Measurements from ENCODE around the gene RPP14. TPM values are rescaled to one million over a fixed set of nuclear protein-coding genes. Genes with fewer than 3 reads are reported as not detected.
A peak's percentile ranks its signal among the peaks of the same experiment; 100 is the strongest.
"Not testable (repeated sequence)": the region's sequence is repeated elsewhere in the genome, so short reads cannot be mapped to it uniquely, and the experiment has no call there.

RPP14 gene
- 10.3 and 14.2 TPM in 2 replicates for total RNA-seq (2012; rRNA removed)

- Histone ChIP-seq H3K9me3 (replicated peaks; ENCODE audit: low read length) (no peaks in the 10 kb centered on the region), H3K4me2 (ENCODE audit: low read length) (peak within 1 kb of the TSS; percentile 98), H3K4me1 (ENCODE audit: control insufficient read depth, insufficient read depth, low read length) (peaks cover 15% of the 10 kb centered on the region), H3K36me3 (ENCODE audit: insufficient read depth, low read length) (peaks cover 23% of the 10 kb centered on the region), H3K27me3 (ENCODE audit: control insufficient read depth, insufficient read depth, low read length) (peaks cover 17% of the 10 kb centered on the region), H3K9ac (ENCODE audit: low read depth, low read length) (peak within 1 kb of the TSS; percentile 98), H3K4me3 (ENCODE audit: low read length) (peak within 1 kb of the TSS; percentile 95)
These were observed at the start of gene RPP14, which contains the start of gene HTD2 for GRCh38 chr3:58305882-58306711. Gene RPP14, plus strand, starts transcription at chr3:58306245. Its CDS starts 4,085 bp downstream, at chr3:58310330. Gene HTD2, plus strand, starts transcription at chr3:58306520. Its CDS starts 11,094 bp downstream, at chr3:58317614.

- no peak overlapping the region for H3K9ac ChIP-seq (ENCODE audit: low read depth, low read length)
- H3K9me3 ChIP-seq (replicated peaks; ENCODE audit: low read length), result no peaks in the 10 kb centered on the region
- no peaks in the 10 kb centered on the region for H3K36me3 ChIP-seq (ENCODE audit: insufficient read depth, low read length)
- H3K4me2 ChIP-seq (ENCODE audit: low read length), result no peak overlapping the region
- no peaks in the 10 kb centered on the region for H3K27me3 ChIP-seq (ENCODE audit: control insufficient read depth, insufficient read depth, low read length)
- H3K4me1 ChIP-seq (ENCODE audit: control insufficient read depth, insufficient read depth, low read length), result peaks cover 13% of the 10 kb centered on the region
- no peak overlapping the region for H3K4me3 ChIP-seq (ENCODE audit: low read length)
These were observed 49.5 kb upstream of the RPP14 start for GRCh38 chr3:58256511-58256910.

DNA sequence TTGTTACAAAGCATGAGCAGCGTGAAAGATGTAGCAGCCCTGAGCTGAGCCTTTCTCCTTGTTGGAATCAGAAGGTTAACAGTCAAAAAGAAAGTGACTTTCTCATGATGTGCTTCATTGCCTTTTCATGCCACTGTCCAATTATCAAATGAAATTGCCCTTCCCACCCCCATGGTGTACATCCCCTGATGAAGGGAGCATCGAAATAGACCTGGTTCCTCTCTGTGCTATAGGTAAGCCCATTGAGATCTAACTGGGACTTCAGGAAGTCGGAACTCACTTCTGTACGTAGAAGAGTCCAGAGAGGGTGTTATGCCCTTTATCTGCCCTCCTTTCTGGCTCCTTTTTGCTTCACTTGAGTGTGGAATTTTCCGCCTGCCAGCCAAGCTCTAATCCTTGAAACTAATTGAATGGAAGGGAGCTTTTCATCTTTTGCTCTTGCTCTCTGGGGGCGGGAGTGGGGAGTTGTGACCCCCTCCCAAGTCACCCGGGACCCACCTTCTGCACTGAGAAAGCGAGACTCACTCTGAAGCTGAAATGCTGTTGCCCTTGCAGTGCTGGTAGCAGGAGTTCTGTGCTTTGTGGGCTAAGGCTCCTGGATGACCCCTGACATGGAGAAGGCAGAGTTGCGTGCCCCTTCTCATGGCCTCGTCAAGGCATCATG is 47.5 kb upstream of the RPP14 start:
- no peak overlapping the region for H3K4me2 ChIP-seq (ENCODE audit: low read length)
- H3K4me3 ChIP-seq (ENCODE audit: low read length), result no peak overlapping the region
- H3K36me3 ChIP-seq (ENCODE audit: insufficient read depth, low read length), result no peaks in the 10 kb centered on the region
- no peaks in the 10 kb centered on the region for H3K9me3 ChIP-seq (replicated peaks; ENCODE audit: low read length)
- no peak overlapping the region for H3K9ac ChIP-seq (ENCODE audit: low read depth, low read length)
- H3K27me3 ChIP-seq (ENCODE audit: control insufficient read depth, insufficient read depth, low read length), result no peaks in the 10 kb centered on the region
- H3K4me1 ChIP-seq (ENCODE audit: control insufficient read depth, insufficient read depth, low read length), result peaks cover 13% of the 10 kb centered on the region

- no peaks in the 10 kb centered on the region for H3K9me3 ChIP-seq (replicated peaks; ENCODE audit: low read length)
- H3K27me3 ChIP-seq (ENCODE audit: control insufficient read depth, insufficient read depth, low read length), result no peaks in the 10 kb centered on the region
- H3K36me3 ChIP-seq (ENCODE audit: insufficient read depth, low read length), result no peaks in the 10 kb centered on the region
- H3K9ac ChIP-seq (ENCODE audit: low read depth, low read length), result no peak overlapping the region
- no peak overlapping the region for H3K4me2 ChIP-seq (ENCODE audit: low read length)
- H3K4me1 ChIP-seq (ENCODE audit: control insufficient read depth, insufficient read depth, low read length), result peaks cover 13% of the 10 kb centered on the region
- no peak overlapping the region for H3K4me3 ChIP-seq (ENCODE audit: low read length)
These were observed 45.7 kb upstream of the RPP14 start for GRCh38 chr3:58260261-58260731.

DNA sequence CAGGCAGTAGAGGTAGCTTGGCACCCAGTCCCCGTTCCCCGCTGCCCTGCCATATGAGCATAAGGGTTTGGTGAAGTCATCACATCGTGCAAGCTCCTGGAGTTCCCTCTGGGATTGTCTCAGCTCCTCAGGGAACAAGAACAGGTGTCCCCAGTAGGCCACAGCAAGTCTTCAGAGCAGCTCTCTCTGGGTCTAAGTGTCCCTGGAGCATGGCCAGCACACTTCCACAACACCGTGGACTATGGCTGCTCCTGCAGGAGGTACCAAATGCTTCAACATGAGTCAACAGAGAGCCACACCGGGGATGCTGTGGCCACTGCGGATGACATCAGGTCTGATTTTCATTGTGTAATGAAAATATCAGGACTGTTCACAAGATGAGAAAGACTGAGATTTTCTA is 45.3 kb upstream of the RPP14 start:
- Histone ChIP-seq H3K9me3 (replicated peaks; ENCODE audit: low read length) (no peaks in the 10 kb centered on the region), H3K4me2 (ENCODE audit: low read length) (no peak overlapping the region), H3K9ac (ENCODE audit: low read depth, low read length) (no peak overlapping the region), H3K4me3 (ENCODE audit: low read length) (no peak overlapping the region), H3K4me1 (ENCODE audit: control insufficient read depth, insufficient read depth, low read length) (peaks cover 13% of the 10 kb centered on the region), H3K27me3 (ENCODE audit: control insufficient read depth, insufficient read depth, low read length) (no peaks in the 10 kb centered on the region), H3K36me3 (ENCODE audit: insufficient read depth, low read length) (no peaks in the 10 kb centered on the region)

DNA sequence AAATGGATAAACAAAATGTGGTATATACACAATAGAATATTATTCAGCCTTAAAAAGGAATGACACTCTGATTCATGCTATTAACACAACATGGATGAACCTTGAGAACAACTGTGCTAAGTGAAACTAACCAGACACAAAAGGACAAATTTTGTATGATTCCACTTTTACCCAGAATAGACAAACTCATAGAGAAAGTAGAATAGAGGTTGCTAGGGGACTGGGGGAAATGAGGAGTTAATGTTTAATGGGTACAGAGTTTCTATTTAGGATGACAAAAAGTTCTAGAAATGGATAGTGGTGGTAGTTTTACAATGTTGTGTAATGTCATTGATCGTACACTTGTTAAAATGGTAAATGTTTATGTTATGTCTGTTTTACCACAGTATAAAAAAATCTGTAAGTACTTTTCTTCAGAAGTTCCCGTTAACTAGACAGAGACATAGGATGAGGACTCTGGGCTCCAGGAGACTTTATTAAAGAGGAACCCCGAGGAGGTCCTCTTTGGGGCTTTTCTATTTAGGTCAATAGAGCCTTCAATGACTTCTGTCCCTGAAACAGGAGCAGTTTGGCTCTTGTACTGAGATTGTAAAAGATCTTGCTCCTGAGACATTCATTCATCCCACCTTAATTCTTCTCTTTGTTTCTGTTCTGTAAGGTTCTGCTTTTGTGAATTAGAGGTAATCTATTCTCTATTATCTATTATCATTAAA is 43.9 kb upstream of the RPP14 start:
- Histone ChIP-seq H3K9ac (ENCODE audit: low read depth, low read length) (no peak overlapping the region), H3K4me1 (ENCODE audit: control insufficient read depth, insufficient read depth, low read length) (peaks cover 13% of the 10 kb centered on the region), H3K4me2 (ENCODE audit: low read length) (no peak overlapping the region), H3K4me3 (ENCODE audit: low read length) (no peak overlapping the region), H3K9me3 (replicated peaks; ENCODE audit: low read length) (no peaks in the 10 kb centered on the region), H3K36me3 (ENCODE audit: insufficient read depth, low read length) (no peaks in the 10 kb centered on the region), H3K27me3 (ENCODE audit: control insufficient read depth, insufficient read depth, low read length) (no peaks in the 10 kb centered on the region)

DNA sequence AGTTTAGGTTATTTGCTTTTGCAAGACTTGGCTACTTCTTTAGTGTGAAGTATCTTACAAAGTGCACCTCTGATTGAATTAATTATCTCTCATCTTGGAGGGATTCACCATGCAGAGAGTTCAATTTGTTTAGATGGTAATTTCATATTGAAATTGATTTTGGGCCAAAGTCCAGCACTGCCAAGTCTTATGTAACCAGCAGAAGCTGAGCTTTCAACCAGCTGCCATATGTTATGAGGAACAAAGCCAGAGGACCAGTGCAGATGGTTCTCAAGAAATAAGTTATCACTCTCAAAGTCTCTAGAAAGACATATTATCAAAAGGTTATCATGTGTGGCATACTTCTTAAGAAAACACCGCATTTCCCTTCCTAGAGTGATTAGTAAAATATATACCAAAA is 39.5 kb upstream of the RPP14 start:
- Histone ChIP-seq H3K9ac (ENCODE audit: low read depth, low read length) (no peak overlapping the region), H3K9me3 (replicated peaks; ENCODE audit: low read length) (no peaks in the 10 kb centered on the region), H3K36me3 (ENCODE audit: insufficient read depth, low read length) (no peaks in the 10 kb centered on the region), H3K27me3 (ENCODE audit: control insufficient read depth, insufficient read depth, low read length) (no peaks in the 10 kb centered on the region), H3K4me1 (ENCODE audit: control insufficient read depth, insufficient read depth, low read length) (no peaks in the 10 kb centered on the region), H3K4me3 (ENCODE audit: low read length) (no peak overlapping the region), H3K4me2 (ENCODE audit: low read length) (no peak overlapping the region)

GRCh38 chr3:58267543-58267942 is 38.5 kb upstream of the RPP14 start:
- H3K36me3 ChIP-seq (ENCODE audit: insufficient read depth, low read length), result not testable (repeated sequence)

DNA sequence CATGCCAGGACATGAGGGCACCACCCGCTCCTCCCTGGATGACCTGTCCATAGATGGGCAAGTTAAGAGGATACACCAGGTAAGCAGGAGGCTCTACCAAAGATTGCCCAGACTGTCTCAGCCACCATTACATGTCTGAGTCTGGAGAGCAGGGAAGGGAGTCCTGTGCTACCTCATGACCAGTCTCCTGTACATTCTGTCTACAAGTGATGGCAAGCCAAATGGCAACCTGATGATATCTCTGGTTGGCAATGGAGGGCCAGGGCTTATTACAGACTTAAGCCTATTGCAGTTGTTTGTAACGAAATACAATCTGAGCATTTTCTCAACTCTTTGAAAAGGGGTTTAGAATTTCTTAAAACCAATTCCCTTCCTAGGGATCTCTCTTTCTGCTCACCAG is 36.7 kb upstream of the RPP14 start:
- Histone ChIP-seq H3K4me1 (ENCODE audit: control insufficient read depth, insufficient read depth, low read length) (peaks cover 21% of the 10 kb centered on the region), H3K9ac (ENCODE audit: low read depth, low read length) (no peak overlapping the region), H3K9me3 (replicated peaks; ENCODE audit: low read length) (no peaks in the 10 kb centered on the region), H3K4me3 (ENCODE audit: low read length) (no peak overlapping the region), H3K27me3 (ENCODE audit: control insufficient read depth, insufficient read depth, low read length) (no peaks in the 10 kb centered on the region), H3K4me2 (ENCODE audit: low read length) (no peak overlapping the region), H3K36me3 (ENCODE audit: insufficient read depth, low read length) (no peaks in the 10 kb centered on the region)

More at GRCh38 chr3:58267543-58267942, 38.5 kb upstream of the RPP14 start:
- H3K9me3 ChIP-seq (replicated peaks; ENCODE audit: low read length); H3K9ac ChIP-seq (ENCODE audit: low read depth, low read length); H3K27me3 ChIP-seq (ENCODE audit: control insufficient read depth, insufficient read depth, low read length); H3K4me3 ChIP-seq (ENCODE audit: low read length); H3K4me2 ChIP-seq (ENCODE audit: low read length); H3K4me1 ChIP-seq (ENCODE audit: control insufficient read depth, insufficient read depth, low read length): not testable (repeated sequence)

DNA sequence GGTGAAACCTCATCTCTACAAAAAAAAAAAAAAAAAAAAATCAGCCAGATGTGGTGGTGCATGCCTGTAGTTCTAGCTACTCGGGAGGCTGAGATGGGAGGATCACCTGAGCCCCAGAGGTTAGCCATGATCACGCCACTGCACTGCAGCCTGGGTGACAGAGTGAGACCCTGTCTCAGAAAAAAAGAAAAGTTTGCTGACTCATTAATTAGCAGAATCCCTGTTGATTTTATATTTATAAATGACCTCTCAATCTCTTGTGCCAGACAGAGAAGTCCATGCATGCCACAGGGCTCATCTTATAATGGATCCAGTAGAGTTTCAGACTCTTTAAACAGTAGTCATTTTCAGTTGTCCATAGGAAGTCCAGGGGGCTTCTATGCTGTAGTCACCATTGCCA is 35.6 kb upstream of the RPP14 start:
- H3K4me3 ChIP-seq (ENCODE audit: low read length), result no peak overlapping the region
- H3K36me3 ChIP-seq (ENCODE audit: insufficient read depth, low read length), result no peaks in the 10 kb centered on the region
- peaks cover 23% of the 10 kb centered on the region for H3K4me1 ChIP-seq (ENCODE audit: control insufficient read depth, insufficient read depth, low read length)
- no peak overlapping the region for H3K4me2 ChIP-seq (ENCODE audit: low read length)
- no peaks in the 10 kb centered on the region for H3K27me3 ChIP-seq (ENCODE audit: control insufficient read depth, insufficient read depth, low read length)
- no peak overlapping the region for H3K9ac ChIP-seq (ENCODE audit: low read depth, low read length)
- no peaks in the 10 kb centered on the region for H3K9me3 ChIP-seq (replicated peaks; ENCODE audit: low read length)

- Histone ChIP-seq H3K9me3 (replicated peaks; ENCODE audit: low read length) (no peaks in the 10 kb centered on the region), H3K36me3 (ENCODE audit: insufficient read depth, low read length) (no peaks in the 10 kb centered on the region), H3K27me3 (ENCODE audit: control insufficient read depth, insufficient read depth, low read length) (no peaks in the 10 kb centered on the region), H3K9ac (ENCODE audit: low read depth, low read length) (peak overlapping the region; percentile 54), H3K4me2 (ENCODE audit: low read length) (peak overlapping the region; percentile 49), H3K4me1 (ENCODE audit: control insufficient read depth, insufficient read depth, low read length) (peaks cover 23% of the 10 kb centered on the region), H3K4me3 (ENCODE audit: low read length) (no peak overlapping the region)
These were observed 34.0 kb upstream of the RPP14 start for GRCh38 chr3:58271901-58272501.

All from skeletal muscle satellite cell (primary cell).